Measurements from ENCODE around the gene DDO. TPM values are rescaled to one million over a fixed set of nuclear protein-coding genes. Genes with fewer than 3 reads are reported as not detected.

The DDO gene
- polyA plus RNA-seq, 1 experiment: 0.68 TPM

DNA sequence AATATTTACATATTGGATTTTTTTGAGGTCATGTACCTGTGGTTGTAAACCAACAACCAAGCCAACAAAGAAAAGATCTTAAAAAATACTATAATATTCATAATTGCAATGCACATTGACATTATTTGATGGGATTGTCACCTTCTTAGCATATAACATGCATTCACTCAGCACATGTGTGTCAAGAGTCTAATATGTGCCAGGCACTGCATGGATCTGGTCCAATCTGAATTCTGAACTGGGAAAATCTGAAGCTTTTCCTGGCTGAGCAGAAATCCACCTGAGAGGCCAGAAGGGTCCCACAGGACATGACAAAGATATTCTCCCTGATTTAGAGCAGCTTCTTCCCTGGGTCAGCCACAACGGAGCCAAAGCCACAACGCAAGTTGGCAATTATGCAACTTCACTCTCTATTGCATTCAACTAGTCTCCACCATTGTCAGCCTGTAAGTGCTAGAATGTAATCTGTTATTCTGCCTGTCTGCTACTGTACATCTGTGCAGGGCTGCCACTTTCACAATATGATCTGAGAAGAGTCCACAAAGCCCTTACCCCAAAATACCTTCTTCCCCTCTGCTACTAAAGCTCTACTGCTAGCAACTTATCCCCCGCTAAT, 17.0 kb upstream of the DDO start:
- TF ChIP-seq, protein P1, sequence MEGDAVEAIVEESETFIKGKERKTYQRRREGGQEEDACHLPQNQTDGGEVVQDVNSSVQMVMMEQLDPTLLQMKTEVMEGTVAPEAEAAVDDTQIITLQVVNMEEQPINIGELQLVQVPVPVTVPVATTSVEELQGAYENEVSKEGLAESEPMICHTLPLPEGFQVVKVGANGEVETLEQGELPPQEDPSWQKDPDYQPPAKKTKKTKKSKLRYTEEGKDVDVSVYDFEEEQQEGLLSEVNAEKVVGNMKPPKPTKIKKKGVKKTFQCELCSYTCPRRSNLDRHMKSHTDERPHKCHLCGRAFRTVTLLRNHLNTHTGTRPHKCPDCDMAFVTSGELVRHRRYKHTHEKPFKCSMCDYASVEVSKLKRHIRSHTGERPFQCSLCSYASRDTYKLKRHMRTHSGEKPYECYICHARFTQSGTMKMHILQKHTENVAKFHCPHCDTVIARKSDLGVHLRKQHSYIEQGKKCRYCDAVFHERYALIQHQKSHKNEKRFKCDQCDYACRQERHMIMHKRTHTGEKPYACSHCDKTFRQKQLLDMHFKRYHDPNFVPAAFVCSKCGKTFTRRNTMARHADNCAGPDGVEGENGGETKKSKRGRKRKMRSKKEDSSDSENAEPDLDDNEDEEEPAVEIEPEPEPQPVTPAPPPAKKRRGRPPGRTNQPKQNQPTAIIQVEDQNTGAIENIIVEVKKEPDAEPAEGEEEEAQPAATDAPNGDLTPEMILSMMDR (IDR thresholded peaks at IDR 0.05; ENCODE audit: low read depth, low read length): no peak
- H3K9me3 ChIP-seq (ENCODE audit: control insufficient read depth, insufficient read depth, low read length): no peaks in the 10 kb centered on the region
- H3K27me3 ChIP-seq (ENCODE audit: control insufficient read depth, insufficient read depth, low read length): peaks cover 12% of the 10 kb centered on the region
- no peak overlapping the region for H3K4me3 ChIP-seq (ENCODE audit: low read depth, low read length)
- DNase-seq (ENCODE audit: low read depth, low spot score): no peak
- ChIA-PET CTCF (no interaction called here), POLR2A (no interaction called here)
- no peak overlapping the region for H3K27ac ChIP-seq (ENCODE audit: low read depth, low read length)

DNA sequence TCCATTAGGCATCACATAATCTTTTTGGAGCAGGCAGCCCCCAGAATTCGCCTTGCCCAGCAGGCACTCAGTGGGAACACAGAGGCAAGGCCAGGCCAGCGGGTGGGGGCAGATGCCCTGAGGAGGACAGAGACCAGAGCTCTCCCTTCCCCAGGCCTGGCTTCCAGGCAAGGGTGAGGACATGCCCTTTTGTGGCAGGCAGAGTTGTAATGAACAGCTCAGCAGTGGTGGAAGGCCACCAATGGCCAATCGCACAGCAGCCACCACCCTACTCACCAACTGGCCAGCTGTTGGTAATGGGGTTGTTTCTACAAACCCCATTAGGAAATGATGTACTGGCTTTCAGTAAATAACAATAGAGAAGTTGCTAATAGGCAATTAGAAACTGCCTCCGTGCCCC, 15.4 kb upstream of the DDO start:
- Histone ChIP-seq H3K27ac (ENCODE audit: low read depth, low read length) (no peak overlapping the region), H3K9me3 (ENCODE audit: control insufficient read depth, insufficient read depth, low read length) (no peaks in the 10 kb centered on the region), H3K4me3 (ENCODE audit: low read depth, low read length) (no peak overlapping the region), H3K27me3 (ENCODE audit: control insufficient read depth, insufficient read depth, low read length) (peaks cover 14% of the 10 kb centered on the region)
- TF ChIP-seq, protein P1 (IDR thresholded peaks at IDR 0.05; ENCODE audit: low read depth, low read length): no peak
- no peak for DNase-seq (ENCODE audit: low read depth, low spot score)
- ChIA-PET POLR2A (no interaction called here), CTCF (no interaction called here)

DNA sequence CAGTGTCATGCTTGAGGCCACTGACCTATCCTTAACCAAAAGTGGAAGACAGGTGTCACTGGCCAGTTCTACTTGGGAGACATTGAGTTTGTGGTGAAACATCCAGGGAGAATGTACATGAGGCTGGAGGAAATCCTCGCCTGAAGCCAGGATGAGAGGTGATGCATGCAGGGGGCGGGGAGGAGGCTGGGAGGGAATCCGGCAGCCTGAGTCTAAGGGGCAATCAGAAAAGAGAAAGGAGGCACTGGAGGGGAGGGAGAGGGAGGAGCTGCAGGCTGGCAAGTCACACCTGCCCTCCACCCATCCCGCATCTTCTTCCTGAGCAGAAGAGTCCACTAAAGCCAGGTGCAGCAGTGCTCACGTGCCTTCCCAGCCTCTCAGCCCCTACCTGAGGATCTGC, 14.9 kb upstream of the DDO start:
- POLR2A ChIA-PET: no interaction called here
- Histone ChIP-seq H3K27ac (ENCODE audit: low read depth, low read length) (no peak overlapping the region), H3K4me3 (ENCODE audit: low read depth, low read length) (no peak overlapping the region), H3K27me3 (ENCODE audit: control insufficient read depth, insufficient read depth, low read length) (peaks cover 14% of the 10 kb centered on the region), H3K9me3 (ENCODE audit: control insufficient read depth, insufficient read depth, low read length) (no peaks in the 10 kb centered on the region)
- no peak for DNase-seq (ENCODE audit: low read depth, low spot score)
- TF ChIP-seq, protein P1 (IDR thresholded peaks at IDR 0.05; ENCODE audit: low read depth, low read length): no peak
- CTCF ChIA-PET: no interaction called here

DNA sequence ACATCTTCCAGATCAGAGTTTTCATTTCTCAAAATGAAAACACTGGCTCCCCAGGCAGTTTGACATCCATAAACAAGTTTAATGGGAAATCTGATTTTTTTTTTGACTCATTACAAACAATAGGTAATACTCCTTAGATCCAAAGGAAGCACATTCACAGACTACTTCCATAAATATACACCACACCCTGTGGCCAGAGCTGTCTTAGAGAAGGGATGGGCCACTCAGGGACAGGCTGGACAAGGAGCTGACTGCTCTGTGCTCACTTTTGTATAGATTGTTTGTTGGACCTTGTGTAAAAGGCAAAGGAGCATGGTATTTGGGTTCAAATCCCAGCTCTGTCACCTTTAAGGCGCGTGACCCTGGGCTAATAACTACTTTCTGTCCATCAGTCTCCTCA, 12.8 kb upstream of the DDO start:
- POLR2A ChIA-PET: no interaction called here
- CTCF ChIA-PET: no interaction called here
- TF ChIP-seq, protein P1 (IDR thresholded peaks at IDR 0.05; ENCODE audit: low read depth, low read length): no peak

DNA sequence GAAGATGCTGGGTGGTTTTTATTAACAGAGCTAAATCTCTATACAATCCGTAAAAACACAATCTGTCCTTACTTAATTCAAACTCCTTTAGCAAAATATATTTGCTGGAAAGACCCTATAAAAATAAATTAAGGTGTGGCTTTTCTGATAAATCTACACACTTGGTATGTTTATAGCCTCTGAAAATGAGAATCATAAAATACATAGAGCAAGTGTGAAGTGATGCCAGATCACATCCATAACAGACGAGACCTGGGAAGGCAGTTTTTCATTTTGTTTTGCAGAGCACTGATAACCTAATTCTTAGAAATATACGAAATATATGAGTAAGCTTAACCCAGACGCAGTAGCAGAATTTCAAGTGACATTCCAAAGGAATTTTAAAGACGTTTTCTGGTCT, 10.4 kb upstream of the DDO start:
- ChIA-PET POLR2A (no interaction called here), CTCF (no interaction called here)
- Histone ChIP-seq H3K9me3 (ENCODE audit: control insufficient read depth, insufficient read depth, low read length) (no peaks in the 10 kb centered on the region), H3K27me3 (ENCODE audit: control insufficient read depth, insufficient read depth, low read length) (peaks cover 11% of the 10 kb centered on the region), H3K27ac (ENCODE audit: low read depth, low read length) (no peak overlapping the region), H3K4me3 (ENCODE audit: low read depth, low read length) (no peak overlapping the region)
- no peak for DNase-seq (ENCODE audit: low read depth, low spot score)
- TF ChIP-seq, protein P1 (IDR thresholded peaks at IDR 0.05; ENCODE audit: low read depth, low read length): no peak

More for the DNA sequence above, 12.8 kb upstream of the DDO start:
- Histone ChIP-seq H3K9me3 (ENCODE audit: control insufficient read depth, insufficient read depth, low read length) (no peaks in the 10 kb centered on the region), H3K27me3 (ENCODE audit: control insufficient read depth, insufficient read depth, low read length) (peaks cover 14% of the 10 kb centered on the region), H3K4me3 (ENCODE audit: low read depth, low read length) (no peak overlapping the region), H3K27ac (ENCODE audit: low read depth, low read length) (no peak overlapping the region)
- DNase-seq (ENCODE audit: low read depth, low spot score): no peak

All from AG04450 (cell line).